ENCODE data around the gene ZNF580. TPM values are rescaled to one million over a fixed set of nuclear protein-coding genes. Genes with fewer than 3 reads are reported as not detected.

ZNF580 gene
- total and polyA plus RNA-seq, 3 donors from 2014 or later = 21.7 to 38.0 (median 37.6) TPM

DNA sequence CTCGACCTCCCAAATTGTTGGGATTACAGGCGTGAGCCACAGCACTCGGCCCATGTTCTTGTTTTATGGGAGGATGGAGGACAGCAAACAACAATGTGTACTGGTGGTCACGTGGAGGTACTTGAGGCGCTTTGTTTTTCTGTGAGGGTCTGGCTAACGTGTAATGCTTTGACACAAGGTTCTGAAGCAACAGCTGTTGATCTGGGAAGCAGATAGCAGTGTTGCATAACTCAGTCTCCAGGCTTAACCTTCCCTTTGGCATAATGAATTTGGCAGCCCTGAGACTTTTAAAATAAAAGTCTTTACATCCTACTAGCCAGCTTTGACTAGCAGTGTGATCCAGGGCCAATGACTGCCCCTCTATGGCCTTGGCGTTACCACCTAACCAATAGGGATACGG is 6.9 kb upstream of the ZNF580 start:
- no peaks in the 10 kb centered on the region for H3K9me3 ChIP-seq
- TF ChIP-seq, protein P1, sequence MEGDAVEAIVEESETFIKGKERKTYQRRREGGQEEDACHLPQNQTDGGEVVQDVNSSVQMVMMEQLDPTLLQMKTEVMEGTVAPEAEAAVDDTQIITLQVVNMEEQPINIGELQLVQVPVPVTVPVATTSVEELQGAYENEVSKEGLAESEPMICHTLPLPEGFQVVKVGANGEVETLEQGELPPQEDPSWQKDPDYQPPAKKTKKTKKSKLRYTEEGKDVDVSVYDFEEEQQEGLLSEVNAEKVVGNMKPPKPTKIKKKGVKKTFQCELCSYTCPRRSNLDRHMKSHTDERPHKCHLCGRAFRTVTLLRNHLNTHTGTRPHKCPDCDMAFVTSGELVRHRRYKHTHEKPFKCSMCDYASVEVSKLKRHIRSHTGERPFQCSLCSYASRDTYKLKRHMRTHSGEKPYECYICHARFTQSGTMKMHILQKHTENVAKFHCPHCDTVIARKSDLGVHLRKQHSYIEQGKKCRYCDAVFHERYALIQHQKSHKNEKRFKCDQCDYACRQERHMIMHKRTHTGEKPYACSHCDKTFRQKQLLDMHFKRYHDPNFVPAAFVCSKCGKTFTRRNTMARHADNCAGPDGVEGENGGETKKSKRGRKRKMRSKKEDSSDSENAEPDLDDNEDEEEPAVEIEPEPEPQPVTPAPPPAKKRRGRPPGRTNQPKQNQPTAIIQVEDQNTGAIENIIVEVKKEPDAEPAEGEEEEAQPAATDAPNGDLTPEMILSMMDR (IDR thresholded peaks at IDR 0.05) = no peak
- TF ChIP-seq POLR2A (IDR thresholded peaks at IDR 0.05) = no peak
- no peak for DNase-seq
- H3K4me3 ChIP-seq = no peak overlapping the region
- 79 to 80% methylated on average over 8 of the region's 8 CpGs for WGBS, 2 donors
- no peaks in the 10 kb centered on the region for H3K27me3 ChIP-seq
- no peak overlapping the region for H3K27ac ChIP-seq
- intact Hi-C loops (cut with DNase I; ENCODE audit: low total_unique reads) = no loop called here
- H3K4me1 ChIP-seq = peaks cover 19% of the 10 kb centered on the region
- H3K36me3 ChIP-seq (ENCODE audit: low read depth, missing control alignments) = no peaks in the 10 kb centered on the region

DNA sequence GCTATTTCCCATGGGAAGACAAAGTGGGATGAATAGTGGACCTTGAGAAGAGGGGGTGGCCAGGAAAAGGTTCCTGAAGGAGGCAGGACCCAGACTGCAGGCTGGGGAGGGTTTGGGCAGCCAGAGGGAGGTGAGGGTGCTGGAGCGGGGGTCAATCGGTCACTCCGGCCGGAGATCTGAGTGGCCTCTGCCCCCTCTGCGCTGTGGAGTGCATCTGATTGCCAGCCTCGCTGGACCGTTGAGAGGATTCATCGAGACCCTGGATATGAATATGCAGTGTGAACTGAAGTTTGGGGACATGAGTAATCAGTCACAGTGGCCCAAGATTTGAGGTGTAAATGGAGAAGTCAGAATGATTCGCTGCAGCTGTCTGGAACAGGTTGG is 5.5 kb upstream of the ZNF580 start:
- no peak for TF ChIP-seq POLR2A (IDR thresholded peaks at IDR 0.05)
- TF ChIP-seq, protein P1 (IDR thresholded peaks at IDR 0.05) = no peak
- intact Hi-C loops (cut with DNase I; ENCODE audit: low total_unique reads) = no loop called here
- WGBS, 2 donors = 9 to 10% methylated on average over 6 to 9 of the region's 9 CpGs

DNA sequence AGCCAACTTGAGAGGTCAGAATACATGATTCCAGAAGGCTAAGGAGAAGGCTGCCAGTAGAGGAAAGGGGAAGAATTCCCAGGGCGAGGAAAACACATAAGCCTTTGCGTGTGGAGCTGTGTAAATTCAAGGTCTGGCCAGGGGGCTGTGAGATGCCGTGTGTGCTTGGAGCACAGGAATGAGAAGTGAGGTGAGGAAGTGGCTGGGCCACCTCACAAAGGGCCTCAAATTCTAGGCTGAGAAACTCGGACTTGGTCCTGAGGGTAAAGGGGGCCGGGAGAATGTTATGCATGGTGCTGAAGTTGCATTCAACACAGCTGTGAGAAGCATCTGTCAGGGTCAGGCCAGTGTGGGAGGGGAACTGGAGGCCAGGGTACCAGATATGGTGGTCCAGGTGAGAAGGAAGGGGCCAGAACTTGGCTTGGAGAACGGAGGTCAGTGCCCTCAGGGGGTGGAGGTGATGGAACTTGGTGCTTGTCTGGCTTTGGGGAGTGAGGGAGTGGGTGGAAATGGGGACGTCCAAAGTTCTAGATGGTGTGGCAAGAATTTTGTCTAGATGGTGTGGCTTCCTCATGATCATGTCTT is 4.9 kb upstream of the ZNF580 start:
- no peaks in the 10 kb centered on the region for H3K36me3 ChIP-seq (ENCODE audit: low read depth, missing control alignments)
- H3K4me1 ChIP-seq = peaks cover 27% of the 10 kb centered on the region

More for the DNA sequence above, 5.5 kb upstream of the ZNF580 start:
- Histone ChIP-seq H3K4me3 (peak overlapping the region; percentile 88 to 99), H3K9me3 (no peaks in the 10 kb centered on the region), H3K36me3 (ENCODE audit: low read depth, missing control alignments) (no peaks in the 10 kb centered on the region), H3K27ac (peak overlapping the region; percentile 92), H3K4me1 (peaks cover 24% of the 10 kb centered on the region), H3K27me3 (no peaks in the 10 kb centered on the region)
- no peak for DNase-seq

DNA sequence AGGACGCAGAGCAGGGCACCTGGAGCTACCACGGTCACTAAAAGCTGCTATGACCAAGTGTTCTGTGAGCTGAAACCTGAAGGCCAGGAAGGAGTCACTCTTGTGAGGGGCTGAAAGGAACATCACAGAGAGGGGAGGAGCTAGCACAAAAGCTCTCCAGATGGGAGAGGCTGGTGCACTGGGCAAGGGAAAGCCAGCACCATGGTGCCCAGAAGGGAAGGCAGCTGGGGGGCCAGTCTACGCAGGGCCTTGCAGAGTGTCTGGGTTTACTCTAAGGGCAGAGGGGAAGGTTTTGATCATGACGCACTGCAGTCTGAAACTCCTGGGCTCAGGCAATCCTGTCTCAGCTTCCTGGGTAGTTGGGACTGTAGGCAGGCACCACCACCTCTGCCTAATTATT is 4.1 kb upstream of the ZNF580 start:
- DNase-seq = no peak
- intact Hi-C loops (cut with DNase I; ENCODE audit: low total_unique reads) = no loop called here
- H3K4me3 ChIP-seq = no peak overlapping the region
- H3K4me1 ChIP-seq = peaks cover 27% of the 10 kb centered on the region
- H3K27ac ChIP-seq = no peak overlapping the region
- TF ChIP-seq, protein P1 (IDR thresholded peaks at IDR 0.05) = no peak
- no peak for TF ChIP-seq POLR2A (IDR thresholded peaks at IDR 0.05)
- WGBS, 2 donors = 77 to 83% methylated on average over 4 of the region's 4 CpGs
- H3K36me3 ChIP-seq (ENCODE audit: low read depth, missing control alignments) = no peaks in the 10 kb centered on the region
- H3K27me3 ChIP-seq = no peaks in the 10 kb centered on the region
- no peaks in the 10 kb centered on the region for H3K9me3 ChIP-seq

More for the DNA sequence above, 4.9 kb upstream of the ZNF580 start:
- Histone ChIP-seq H3K9me3 (no peaks in the 10 kb centered on the region), H3K27ac (peak overlapping the region in 1 of 2 donors; percentile 92), H3K27me3 (no peaks in the 10 kb centered on the region), H3K4me3 (peak overlapping the region; percentile 88 to 99)
- 58 to 66% methylated on average over 7 of the region's 7 CpGs for WGBS, 2 donors
- no peak for DNase-seq
- TF ChIP-seq, protein P1 (IDR thresholded peaks at IDR 0.05) = no peak
- TF ChIP-seq POLR2A (IDR thresholded peaks at IDR 0.05) = no peak
- intact Hi-C loops (cut with DNase I; ENCODE audit: low total_unique reads) = no loop called here

DNA sequence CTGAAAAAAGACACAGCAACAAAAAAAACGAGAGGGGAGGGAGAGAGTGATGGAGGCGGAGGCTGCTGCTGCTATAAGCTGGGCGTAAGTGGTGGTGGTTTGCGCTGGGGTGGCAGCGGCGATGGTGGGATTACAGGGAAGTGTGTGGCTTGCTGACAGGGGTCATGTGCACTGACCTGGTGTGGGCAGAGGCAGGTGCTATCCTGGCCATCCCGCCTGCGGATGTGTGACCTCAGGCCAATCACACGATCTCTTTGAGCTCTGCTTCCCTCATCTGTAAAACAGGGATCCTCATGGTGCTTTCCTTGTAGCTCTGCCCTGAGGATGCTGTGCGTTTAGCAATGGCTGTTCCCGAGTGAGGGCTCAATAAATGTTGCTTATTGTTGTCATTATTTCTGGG is 3.3 kb upstream of the ZNF580 start:
- H3K27ac ChIP-seq = no peak overlapping the region
- no peak for TF ChIP-seq POLR2A (IDR thresholded peaks at IDR 0.05)
- TF ChIP-seq, protein P1 (IDR thresholded peaks at IDR 0.05) = no peak
- peaks cover 33% of the 10 kb centered on the region for H3K4me1 ChIP-seq
- DNase-seq = no peak
- intact Hi-C loops (cut with DNase I; ENCODE audit: low total_unique reads) = no loop called here
- no peaks in the 10 kb centered on the region for H3K27me3 ChIP-seq
- H3K9me3 ChIP-seq = no peaks in the 10 kb centered on the region
- H3K36me3 ChIP-seq (ENCODE audit: low read depth, missing control alignments) = no peaks in the 10 kb centered on the region
- H3K4me3 ChIP-seq = no peak overlapping the region
- 74 to 82% methylated on average over 11 of the region's 11 CpGs for whole genome bisulfite sequencing, 2 donors
